Erythroblast (primary cell): ENCODE measurements around the gene DHRS9.

ENCODE experiments used
- GATA1 ChIP-seq: IDR thresholded peaks from 2 replicates; pipeline ENCODE4 v1.6.1; 2011; ENCODE audit warnings: low read depth, mild to moderate bottlenecking, control low read depth, low read length, moderate library complexity
- POLR2A ChIP-seq: IDR thresholded peaks from 2 replicates; pipeline ENCODE4 v1.6.1; 2011; ENCODE audit warnings: mild to moderate bottlenecking, low read length

DNA sequence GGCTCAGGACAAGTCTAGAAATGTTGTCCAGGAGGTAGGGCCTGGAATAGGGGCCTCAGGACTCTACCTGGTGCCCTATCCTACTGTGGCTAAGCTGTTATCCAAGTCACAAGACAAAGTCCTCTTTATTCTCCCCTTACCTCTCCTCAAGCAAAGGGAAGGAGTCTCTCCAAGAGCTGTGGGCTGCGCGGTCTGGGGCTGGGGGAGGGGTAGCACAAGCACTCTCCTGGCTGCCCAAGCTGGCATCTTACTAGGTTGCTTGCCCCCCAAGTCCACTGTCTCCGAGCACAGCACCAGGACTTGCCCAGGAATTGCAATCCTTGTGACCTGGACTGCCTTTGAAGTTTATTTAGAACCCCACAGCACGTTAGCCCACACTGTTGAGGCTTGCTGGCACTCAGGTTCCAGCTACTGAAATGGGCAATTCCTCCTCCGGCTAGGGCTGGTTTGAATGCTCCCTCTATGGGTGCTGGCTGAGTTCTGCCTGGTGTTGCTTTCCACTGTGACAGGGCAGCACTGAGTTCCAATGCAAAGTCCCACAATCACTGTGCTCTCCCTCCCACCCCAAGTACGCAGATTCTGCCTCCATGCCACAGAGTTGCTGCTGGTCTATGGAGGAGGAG is 18.5 kb downstream of the DHRS9 start:
- no peak for TF ChIP-seq POLR2A
- TF ChIP-seq GATA1, result no peak
